GM12878 (cell line): Measurements from ENCODE around the gene FGGY. TPM values are rescaled to one million over a fixed set of nuclear protein-coding genes. Genes with fewer than 3 reads are reported as not detected.

Experiments
- ATAC-seq: fragments of 200-7000 bp; cut with Tn5 transposase; 3 replicates; pipeline ENCODE4 v1.9.1; 2020; ENCODE audit warnings: mild to moderate bottlenecking, moderate library complexity
- BruUV-seq: library from RNA; stranded (reverse); fragments of 400-500 nt; replicated peaks from 2 replicates; lab custom pipeline; 2021; lab: Mats Ljungman, UMichigan
- CTCF ChIA-PET: fragments of 300-600 bp; sonication (Branson Sonifier 250); formaldehyde crosslinking; extraction: SDS; loops from one replicate; lab custom pipeline; 2021; ENCODE audit warnings: inconsistent platforms; lab: Yijun Ruan, JAX
- POLR2A ChIA-PET: fragments of 350-600 bp; formaldehyde crosslinking; extraction: SDS; loops from one replicate; lab custom pipeline; 2021; ENCODE audit warnings: inconsistent platforms; lab: Charles Lee
- RAD21 ChIA-PET: fragments of 300-600 bp; sonication (Branson Sonifier 250); formaldehyde crosslinking; loops from one replicate; lab custom pipeline; 2023; ENCODE audit warnings: antibody characterized with exemption; ENCODE audit not compliant: unreplicated experiment; lab: Charles Lee
- SMC1A ChIA-PET: fragments of 300-600 bp; sonication (Branson Sonifier 250); formaldehyde crosslinking; loops from one replicate; lab custom pipeline; 2023; ENCODE audit not compliant: unreplicated experiment, uncharacterized antibody; lab: Charles Lee
- DNase-seq: peaks from one replicate; pipeline ENCODE4 v3.0.0-alpha.2; 2011; ENCODE audit warnings: low read depth, low spot score
- FAIRE-seq: peaks from 3 replicates; lab custom pipeline; 2011; peaks lifted over from hg19 to GRCh38; lab: Jason Lieb, UNC
- H2AFZ ChIP-seq: 2 replicates; pipeline ENCODE4 v1.6.0; 2011; ENCODE audit warnings: low read depth, low read length, control low read depth; ENCODE audit not compliant: control insufficient read depth
- H3K27ac ChIP-seq: 2 replicates; pipeline ENCODE4 v1.5.1; 2011; ENCODE audit warnings: control low read depth; ENCODE audit not compliant: control insufficient read depth, insufficient read depth
- H3K27me3 ChIP-seq, 2 experiments: replicated peaks in 1 of 2; 2 replicates each; pipeline versions ENCODE4 v1.6.0 to v1.6.1; 2011; ENCODE audit warnings: low read length in 1 of 2; ENCODE audit not compliant: control insufficient read depth in 2 of 2, insufficient read depth in 2 of 2
- H3K36me3 ChIP-seq, 2 experiments: 2 replicates each; pipeline ENCODE4 v1.5.1; 2011; ENCODE audit warnings: low read length in 1 of 2; ENCODE audit not compliant: control insufficient read depth in 2 of 2, insufficient read depth in 2 of 2
- H3K4me1 ChIP-seq: 2 replicates; pipeline ENCODE4 v1.6.1; 2011; ENCODE audit warnings: mild to moderate bottlenecking, low read length, moderate library complexity, mixed read lengths; ENCODE audit not compliant: control insufficient read depth, insufficient read depth
- H3K4me2 ChIP-seq: 2 replicates; pipeline ENCODE4 v1.6.0; 2011; ENCODE audit warnings: control low read depth; ENCODE audit not compliant: control insufficient read depth, insufficient read depth
- H3K4me3 ChIP-seq: fragments of 200-600 bp; sonication (generic); 2 replicates; pipeline ENCODE4 v1.5.1; 2016
- H3K79me2 ChIP-seq: 2 replicates; pipeline ENCODE4 v1.6.0; 2011; ENCODE audit warnings: low read length; ENCODE audit not compliant: control insufficient read depth, insufficient read depth
- H3K9ac ChIP-seq: 2 replicates; pipeline ENCODE4 v1.8.0; 2011; ENCODE audit warnings: low read length, control low read depth, mixed read lengths; ENCODE audit not compliant: control insufficient read depth, insufficient read depth
- H3K9me3 ChIP-seq: replicated peaks from 3 replicates; pipeline ENCODE4 v1.5.1; 2011; ENCODE audit warnings: mild to moderate bottlenecking, low read length; ENCODE audit not compliant: control insufficient read depth, insufficient read depth
- H4K20me1 ChIP-seq: 2 replicates; pipeline ENCODE4 v1.6.0; 2011; ENCODE audit not compliant: control insufficient read depth, insufficient read depth
- BACH1 ChIP-seq: fragments of 450-650 bp; IDR thresholded peaks from 2 replicates; pipeline ENCODE4 v1.6.1; 2017; ENCODE audit warnings: mild to moderate bottlenecking, borderline replicate concordance
- CBX3 ChIP-seq: fragments of 200-600 bp; sonication (generic); IDR thresholded peaks from 2 replicates; pipeline ENCODE4 v1.6.1; 2016; ENCODE audit warnings: low read depth, borderline replicate concordance
- ELK1 ChIP-seq: IDR thresholded peaks from 2 replicates; pipeline ENCODE4 v1.6.1; 2012; ENCODE audit warnings: low read depth, low read length, improper control_type of control experiment
- FOXM1 ChIP-seq: IDR thresholded peaks from 2 replicates; pipeline ENCODE4 v1.6.1; 2012; ENCODE audit warnings: low read depth, mild to moderate bottlenecking, inconsistent platforms, low read length, moderate library complexity
- HDAC6 ChIP-seq: fragments of 200-600 bp; sonication (generic); IDR thresholded peaks from one replicate; pipeline ENCODE4 v1.8.0; 2017; ENCODE audit warnings: antibody characterized with exemption; ENCODE audit not compliant: unreplicated experiment
- HSF1 ChIP-seq: fragments of 150-350 bp; IDR thresholded peaks from 2 replicates; pipeline ENCODE4 v1.6.1; 2014; ENCODE audit warnings: mild to moderate bottlenecking, low read depth, low read length
- IRF3 ChIP-seq: fragments of 450-650 bp; IDR thresholded peaks from 2 replicates; pipeline ENCODE4 v1.6.1; 2014; ENCODE audit warnings: mild to moderate bottlenecking
- JUNB ChIP-seq: IDR thresholded peaks from 2 replicates; pipeline ENCODE4 v1.6.1; 2016; ENCODE audit warnings: antibody characterized with exemption, mild to moderate bottlenecking
- LARP7 ChIP-seq: fragments of 450-650 bp; IDR thresholded peaks from 2 replicates; pipeline ENCODE4 v1.6.1; 2017; ENCODE audit warnings: mild to moderate bottlenecking
- PML ChIP-seq: IDR thresholded peaks from 2 replicates; pipeline ENCODE4 v1.6.1; 2012; ENCODE audit warnings: low read length, inconsistent platforms
- POLR2A ChIP-seq: IDR thresholded peaks from 2 replicates; pipeline ENCODE4 v1.6.1; 2011; ENCODE audit warnings: low read depth, mild to moderate bottlenecking, low read length
- POLR2AphosphoS5 ChIP-seq: IDR thresholded peaks from 2 replicates; pipeline ENCODE4 v1.6.1; 2011; ENCODE audit warnings: mild to moderate bottlenecking, low read length, inconsistent platforms
- POU2F2 ChIP-seq: IDR thresholded peaks from 3 replicates; pipeline ENCODE4 v1.6.1; 2011; ENCODE audit warnings: low read depth, mild to moderate bottlenecking, low read length, borderline replicate concordance
- SMARCA5 ChIP-seq: fragments of 450-650 bp; IDR thresholded peaks from 2 replicates; pipeline ENCODE4 v1.6.1; 2017; ENCODE audit warnings: mild to moderate bottlenecking
- TARDBP ChIP-seq: IDR thresholded peaks from 2 replicates; pipeline ENCODE4 v1.6.1; 2016; ENCODE audit warnings: borderline replicate concordance
- YY1 ChIP-seq: IDR thresholded peaks from 2 replicates; pipeline ENCODE4 v1.6.1; 2011; ENCODE audit warnings: low read depth, mild to moderate bottlenecking, low read length
- ZNF207 ChIP-seq: fragments of 450-650 bp; IDR thresholded peaks from 2 replicates; pipeline ENCODE4 v1.6.1; 2014; ENCODE audit warnings: antibody characterized with exemption, mild to moderate bottlenecking, borderline replicate concordance
- ZNF384 ChIP-seq: IDR thresholded peaks from 2 replicates; pipeline ENCODE4 v1.6.1; 2012; ENCODE audit warnings: low read depth, mild to moderate bottlenecking, low read length, improper control_type of control experiment, borderline replicate concordance
- ZSCAN29 ChIP-seq: fragments of 450-650 bp; IDR thresholded peaks from 2 replicates; pipeline ENCODE4 v1.6.1; 2017; ENCODE audit warnings: mild to moderate bottlenecking, moderate library complexity
- WGBS: methylation state at CpG from one replicate; pipeline ENCODE4 v1.1.6; 2016; ENCODE audit warnings: low lambda C conversion rate; ENCODE audit not compliant: insufficient replicate concordance, insufficient coverage; ENCODE audit errors: missing lambda C conversion rate; 5-methylcytosine and 5-hydroxymethylcytosine counted together
- in situ Hi-C: fragments of 300-500 bp; cut with MboI; formaldehyde crosslinking; loops from 9 replicates; pipeline ENCODE4 v1.14.3; 2018; ENCODE audit warnings: mixed read lengths
- intact Hi-C: fragments of 100-400 bp; cut with micrococcal nuclease; formaldehyde crosslinking; loops from one replicate; pipeline ENCODE4 v1.14.2; 2022; ENCODE audit not compliant: unreplicated experiment
- polyA plus RNA-seq, 11 experiments: library from polyadenylated mRNA; depleted of rRNA in 4 of 11; unstranded in 6 of 11; stranded (reverse) in 5 of 11; fragments of >200 nt; fragmentation: Nextera tagmentation in 4 of 11; fragmentation: Illumina TruSeq in 1 of 11; extraction: Ambion mirVana in 4 of 11; extraction: Trizol in 1 of 11; gene quantifications; 1 replicate in 1 of 11; 2 replicates in 10 of 11; pipeline versions ENCODE4 v1.2.1 to v1.2.3, GENCODE V29; 2011 to 2016; ENCODE audit warnings: inconsistent platforms in 2 of 11, missing spikeins in 2 of 11, low read depth in 1 of 11
- total RNA-seq, 4 experiments: library from RNA; depleted of rRNA in 3 of 4; stranded (reverse); fragments of >200 nt in 3 of 4; fragmentation: Illumina TruSeq in 1 of 4; extraction: Trizol in 1 of 4; gene quantifications; 2 replicates each; pipeline versions ENCODE4 v1.2.1 to v1.2.3, GENCODE V29; 2013 to 2021

The FGGY gene
- total and polyA plus RNA-seq, 10 of the 15 experiments (the other 5 are each of a cell fraction or from before 2014, with no cell fraction given): 6.2 to 11.9 (median 7.5) TPM

GRCh38 chr1:59556398-59556797 lies 259.5 kb downstream of the FGGY start:
- 39% methylated on average over 1 of the region's 1 CpG for WGBS
- Histone ChIP-seq H3K27me3 (no peaks in the 10 kb centered on the region), H3K27ac (no peak overlapping the region), H3K9me3 (peaks cover 2% of the 10 kb centered on the region; the same call in 2 of the 3 replicates), H2AFZ (no peak overlapping the region), H3K4me3 (no peak overlapping the region), H3K9ac (no peak overlapping the region), H3K36me3 (no peaks in the 10 kb centered on the region), H3K79me2 (no peaks in the 10 kb centered on the region), H3K4me2 (no peak overlapping the region), H4K20me1 (no peaks in the 10 kb centered on the region), H3K4me1 (0 out of 2 replicates have a peak, but pooled peaks cover 4% of the 10 kb centered on the region)
- in situ Hi-C loops: no loop called here
- SMC1A ChIA-PET: no interaction called here
- TF ChIP-seq BACH1 (no peak), POU2F2 (no peak), ZNF384 (no peak), TARDBP (no peak), PML (no peak), JUNB (no peak), CBX3 (no peak), ELK1 (no peak), IRF3 (no peak), ZNF207 (no peak), HDAC6 (no peak), POLR2A (no peak), ZSCAN29 (no peak), POLR2AphosphoS5 (no peak), HSF1 (no peak), FOXM1 (no peak), SMARCA5 (no peak), LARP7 (no peak), YY1 (no peak)
- no TSS peak for BruUV-seq
- CTCF ChIA-PET: no interaction called here
- FAIRE-seq (no peak), DNase-seq (no peak), ATAC-seq (no peak)
- intact Hi-C loops: no loop called here
- RAD21 ChIA-PET: no interaction called here
- POLR2A ChIA-PET: no interaction called here
